Astrocyte of the cerebellum (primary cell): Measurements from ENCODE around the gene BGLAP.

ENCODE experiments used
- DNase-seq: peaks from one replicate; pipeline ENCODE4 v3.0.0-alpha.2; 2011; ENCODE audit warnings: low read depth
- H3K4me3 ChIP-seq: 2 replicates; pipeline ENCODE4 v1.5.1; 2011; ENCODE audit warnings: mild to moderate bottlenecking, low read depth, low read length, moderate library complexity
- in situ Hi-C: cut with HindIII; loops from 2 replicates; pipeline ENCODE4 v1.10.0; 2017; ENCODE audit warnings: low sequenced_read_pairs
- TF ChIP-seq, protein P1 (sequence below): IDR thresholded peaks from 2 replicates; pipeline ENCODE4 v1.5.1; 2012; ENCODE audit warnings: low read length, low read depth, moderate library complexity, mild to moderate bottlenecking; ENCODE audit errors: missing control alignments

Gene BGLAP

DNA sequence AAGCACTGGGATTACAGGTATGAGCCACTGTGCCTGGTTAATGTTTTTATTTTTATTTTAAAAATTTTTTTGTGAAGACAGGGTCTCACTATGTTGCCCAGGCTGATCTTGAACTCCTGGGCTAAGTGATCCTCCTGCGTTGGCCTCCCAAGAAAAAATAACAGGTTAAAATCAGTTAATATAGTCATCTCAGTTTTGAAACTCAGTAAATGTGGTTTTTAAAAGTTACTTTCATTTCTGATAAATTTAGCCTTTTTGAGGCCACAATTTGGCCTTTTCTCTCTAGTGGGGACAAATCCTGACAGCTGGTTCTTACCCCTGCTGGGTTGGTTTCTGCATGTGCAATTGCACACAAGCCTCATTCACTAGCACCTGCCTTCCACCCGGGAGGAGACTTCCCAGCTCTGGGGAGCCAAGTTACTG lies 15.9 kb upstream of the BGLAP start:
- TF ChIP-seq, protein P1, sequence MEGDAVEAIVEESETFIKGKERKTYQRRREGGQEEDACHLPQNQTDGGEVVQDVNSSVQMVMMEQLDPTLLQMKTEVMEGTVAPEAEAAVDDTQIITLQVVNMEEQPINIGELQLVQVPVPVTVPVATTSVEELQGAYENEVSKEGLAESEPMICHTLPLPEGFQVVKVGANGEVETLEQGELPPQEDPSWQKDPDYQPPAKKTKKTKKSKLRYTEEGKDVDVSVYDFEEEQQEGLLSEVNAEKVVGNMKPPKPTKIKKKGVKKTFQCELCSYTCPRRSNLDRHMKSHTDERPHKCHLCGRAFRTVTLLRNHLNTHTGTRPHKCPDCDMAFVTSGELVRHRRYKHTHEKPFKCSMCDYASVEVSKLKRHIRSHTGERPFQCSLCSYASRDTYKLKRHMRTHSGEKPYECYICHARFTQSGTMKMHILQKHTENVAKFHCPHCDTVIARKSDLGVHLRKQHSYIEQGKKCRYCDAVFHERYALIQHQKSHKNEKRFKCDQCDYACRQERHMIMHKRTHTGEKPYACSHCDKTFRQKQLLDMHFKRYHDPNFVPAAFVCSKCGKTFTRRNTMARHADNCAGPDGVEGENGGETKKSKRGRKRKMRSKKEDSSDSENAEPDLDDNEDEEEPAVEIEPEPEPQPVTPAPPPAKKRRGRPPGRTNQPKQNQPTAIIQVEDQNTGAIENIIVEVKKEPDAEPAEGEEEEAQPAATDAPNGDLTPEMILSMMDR: no peak
- in situ Hi-C loops: loop anchor here (10.0 kb wide), 1 partner anchor 91 kb away; no protein-coding TSS in a partner anchor
- DNase-seq: no peak
- no peak overlapping the region for H3K4me3 ChIP-seq

DNA sequence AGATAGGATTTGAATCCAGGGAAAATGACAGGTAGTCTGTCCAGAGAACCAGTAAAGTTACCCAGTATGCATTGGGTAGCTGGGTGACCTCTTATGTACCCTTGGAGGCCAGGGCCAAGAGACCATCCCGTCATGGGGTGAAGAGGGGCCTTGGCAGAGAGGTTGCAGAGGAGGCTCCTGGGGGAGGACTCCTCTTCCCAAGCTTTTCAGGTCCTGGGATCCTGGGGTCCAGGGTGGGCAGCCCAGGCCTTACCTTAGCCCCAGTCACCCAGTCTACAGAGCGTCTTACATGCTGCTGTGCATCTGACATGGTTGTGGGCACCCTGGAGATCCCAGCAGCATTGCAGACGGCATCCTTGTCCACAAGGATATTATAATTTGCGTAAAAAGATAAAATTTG lies 15.2 kb upstream of the BGLAP start:
- no peak overlapping the region for H3K4me3 ChIP-seq
- in situ Hi-C loops: loop anchor here (10.0 kb wide), 1 partner anchor 92 kb away; no protein-coding TSS in a partner anchor
- DNase-seq: no peak
- TF ChIP-seq, protein P1: no peak

DNA sequence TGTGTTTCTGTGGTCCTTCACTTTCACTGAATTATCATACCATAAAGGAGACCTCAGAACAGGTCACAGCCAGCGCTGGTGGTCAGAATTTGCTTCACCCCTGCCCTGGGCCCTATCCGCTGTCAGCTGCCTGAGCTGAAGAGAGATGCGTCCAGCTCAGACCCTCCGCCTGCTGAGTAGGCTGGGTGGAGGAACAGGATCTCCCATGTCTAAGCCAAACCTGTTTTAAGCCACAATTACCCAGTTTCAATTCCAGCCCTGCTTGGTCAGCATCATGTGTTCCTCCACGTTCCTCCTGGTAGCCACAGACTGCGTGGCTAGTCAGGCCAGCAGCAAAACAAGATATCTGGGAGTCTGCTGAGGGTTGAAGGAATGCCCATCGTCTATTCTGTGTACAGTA lies 13.5 kb upstream of the BGLAP start:
- in situ Hi-C loops: loop anchor here (10.0 kb wide), 1 partner anchor 94 kb away; no protein-coding TSS in a partner anchor
- no peak for DNase-seq
- H3K4me3 ChIP-seq: no peak overlapping the region
- TF ChIP-seq, protein P1: no peak

DNA sequence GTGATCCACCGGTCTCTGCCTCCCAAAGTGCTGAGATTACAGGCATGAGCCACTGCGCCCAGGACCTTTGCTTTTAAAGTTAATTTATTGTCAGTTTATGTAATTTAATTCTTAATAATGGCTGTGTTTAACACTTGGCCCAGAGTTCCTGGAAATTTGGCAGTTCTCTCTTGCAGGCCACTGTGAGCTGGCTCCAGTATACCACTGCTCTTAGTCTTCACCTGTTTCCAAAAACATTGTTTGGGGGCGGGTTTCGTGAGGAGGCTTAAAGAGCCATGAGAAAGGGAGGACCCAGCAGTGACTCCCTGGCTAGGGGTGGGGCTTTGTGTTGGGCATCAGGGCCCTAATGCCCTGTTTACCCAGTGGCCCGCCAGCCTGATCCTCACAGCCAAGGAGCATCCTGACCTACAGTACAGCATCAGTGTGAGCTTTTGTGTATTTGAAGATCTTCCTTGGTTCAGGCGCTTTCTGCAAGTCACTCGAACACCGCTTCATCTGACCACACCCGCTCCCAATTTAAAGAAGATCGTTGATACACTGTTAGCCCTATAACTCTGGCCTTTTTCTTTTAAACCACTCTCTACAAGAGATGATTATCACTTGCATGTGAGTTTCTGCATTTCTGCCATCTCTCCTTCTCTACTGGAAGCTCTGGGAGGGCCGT lies 12.0 kb upstream of the BGLAP start:
- in situ Hi-C loops: loop anchor here (10.0 kb wide), 1 partner anchor 95 kb away; no protein-coding TSS in a partner anchor
- DNase-seq: no peak
- H3K4me3 ChIP-seq: no peak overlapping the region
- TF ChIP-seq, protein P1: no peak

DNA sequence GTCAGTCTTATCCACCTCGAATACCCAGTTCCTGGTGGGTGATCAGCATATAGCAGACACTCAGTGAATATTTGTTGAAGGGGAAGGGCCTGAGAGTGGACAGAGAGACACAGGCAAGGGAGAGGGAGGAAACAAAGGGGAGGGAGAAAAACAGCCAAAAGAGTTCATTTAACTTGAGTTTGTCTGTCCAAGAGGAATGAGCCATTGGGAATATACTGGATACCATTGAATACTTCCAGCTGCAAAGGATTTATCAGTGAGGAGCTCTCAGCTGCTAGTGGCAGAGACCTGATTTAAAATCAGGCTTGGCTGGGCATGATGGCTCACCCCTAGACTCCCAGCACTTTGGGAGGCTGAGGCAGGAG lies 11.5 kb upstream of the BGLAP start:
- TF ChIP-seq, protein P1: no peak
- in situ Hi-C loops: no loop called here
- H3K4me3 ChIP-seq: no peak overlapping the region
- no peak for DNase-seq

DNA sequence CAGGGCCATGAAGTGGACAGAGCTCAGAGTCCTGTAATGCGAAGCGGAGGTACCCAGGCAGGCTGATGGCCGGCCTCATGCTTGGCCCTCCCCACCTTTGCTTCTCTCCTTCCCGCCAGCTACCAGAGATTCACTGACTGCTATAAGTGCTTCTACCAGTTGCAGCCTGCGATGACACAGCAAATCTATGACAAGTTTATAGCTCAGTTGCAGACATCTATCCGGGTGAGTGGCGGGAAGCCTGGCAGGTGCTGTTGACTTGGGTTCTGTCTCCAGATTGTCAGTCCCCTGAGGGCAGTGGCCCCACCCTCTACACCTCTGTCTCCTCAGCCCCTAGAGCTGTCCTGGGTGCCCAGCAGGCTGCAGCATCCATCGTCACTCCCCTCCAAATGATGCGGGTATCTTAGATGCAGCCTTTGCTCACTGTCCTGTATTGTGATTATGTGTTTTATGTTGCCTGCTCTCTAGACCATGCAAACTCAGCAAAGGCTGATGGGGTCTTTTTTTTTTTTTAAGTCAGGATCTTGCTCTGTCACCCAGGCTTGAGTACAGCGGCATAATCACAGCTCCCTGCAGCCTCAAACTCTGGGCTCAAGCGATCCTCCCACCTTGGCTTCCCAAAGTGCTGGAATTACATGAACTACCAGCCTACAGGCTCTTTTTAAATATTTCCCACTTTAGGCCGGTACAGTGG lies 9.6 kb upstream of the BGLAP start:
- H3K4me3 ChIP-seq: no peak overlapping the region
- no peak for DNase-seq
- in situ Hi-C loops: no loop called here
- TF ChIP-seq, protein P1: no peak
